Fibroblast of the aortic adventitia (primary cell): ENCODE measurements around the gene SLF2. TPM values are rescaled to one million over a fixed set of nuclear protein-coding genes. Genes with fewer than 3 reads are reported as not detected.

Source experiments
- DNase-seq: peaks from one replicate; pipeline ENCODE4 v3.0.0-alpha.2; 2010; ENCODE audit warnings: low read depth
- H3K4me3 ChIP-seq: 2 replicates; pipeline ENCODE4 v1.5.1; 2011; ENCODE audit warnings: low read depth, mild to moderate bottlenecking, control low read depth, low read length, moderate library complexity
- CTCF ChIP-seq: IDR thresholded peaks from 2 replicates; pipeline ENCODE4 v1.5.1; 2011; ENCODE audit warnings: mild to moderate bottlenecking, low read length, control low read depth, inconsistent platforms; ENCODE audit not compliant: insufficient read depth
- total RNA-seq: library from RNA; depleted of rRNA; stranded (reverse); fragments of >200 nt; gene quantifications from 2 replicates; pipeline ENCODE4 v1.2.3, GENCODE V29; 2012; ENCODE audit warnings: low replicate concordance

Gene SLF2
- total RNA-seq, 1 donor: 62.8 TPM

GRCh38 chr10:100899171-100899570 lies 13.6 kb upstream of the SLF2 start:
- DNase-seq: no peak
- TF ChIP-seq CTCF: no peak
- H3K4me3 ChIP-seq: no peak overlapping the region

- no peak for TF ChIP-seq CTCF
- no peak for DNase-seq
Measured at GRCh38 chr10:100901051-100901450, 11.7 kb upstream of the SLF2 start.

GRCh38 chr10:100902622-100903021 lies 10.1 kb upstream of the SLF2 start:
- no peak for TF ChIP-seq CTCF
- DNase-seq: no peak
- no peak overlapping the region for H3K4me3 ChIP-seq

More at GRCh38 chr10:100901051-100901450, 11.7 kb upstream of the SLF2 start:
- H3K4me3 ChIP-seq: no peak overlapping the region

GRCh38 chr10:100904917-100905316 lies 7.8 kb upstream of the SLF2 start:
- no peak overlapping the region for H3K4me3 ChIP-seq
- DNase-seq: no peak
- TF ChIP-seq CTCF: no peak

GRCh38 chr10:100907175-100907574 lies 5.6 kb upstream of the SLF2 start:
- TF ChIP-seq CTCF: no peak
- DNase-seq: no peak
- no peak overlapping the region for H3K4me3 ChIP-seq

- TF ChIP-seq CTCF: no peak
- no peak for DNase-seq
- no peak overlapping the region for H3K4me3 ChIP-seq
Measured at GRCh38 chr10:100907773-100908363, 4.9 kb upstream of the SLF2 start.

GRCh38 chr10:100908378-100908777 lies 4.4 kb upstream of the SLF2 start:
- TF ChIP-seq CTCF: no peak
- H3K4me3 ChIP-seq: no peak overlapping the region
- DNase-seq: no peak
